Smooth muscle cell of the coronary artery (primary cell): ENCODE data around the gene BTBD9. TPM values are rescaled to one million over a fixed set of nuclear protein-coding genes. Genes with fewer than 3 reads are reported as not detected.

Experiments
- total RNA-seq: library from RNA; depleted of rRNA; stranded (reverse); fragments of >200 nt; gene quantifications from 2 replicates; pipeline ENCODE4 v1.2.3, GENCODE V29; 2014; ENCODE audit warnings: low replicate concordance

BTBD9 gene
- 5.7 and 12.2 TPM in 2 replicates for total RNA-seq

DNA sequence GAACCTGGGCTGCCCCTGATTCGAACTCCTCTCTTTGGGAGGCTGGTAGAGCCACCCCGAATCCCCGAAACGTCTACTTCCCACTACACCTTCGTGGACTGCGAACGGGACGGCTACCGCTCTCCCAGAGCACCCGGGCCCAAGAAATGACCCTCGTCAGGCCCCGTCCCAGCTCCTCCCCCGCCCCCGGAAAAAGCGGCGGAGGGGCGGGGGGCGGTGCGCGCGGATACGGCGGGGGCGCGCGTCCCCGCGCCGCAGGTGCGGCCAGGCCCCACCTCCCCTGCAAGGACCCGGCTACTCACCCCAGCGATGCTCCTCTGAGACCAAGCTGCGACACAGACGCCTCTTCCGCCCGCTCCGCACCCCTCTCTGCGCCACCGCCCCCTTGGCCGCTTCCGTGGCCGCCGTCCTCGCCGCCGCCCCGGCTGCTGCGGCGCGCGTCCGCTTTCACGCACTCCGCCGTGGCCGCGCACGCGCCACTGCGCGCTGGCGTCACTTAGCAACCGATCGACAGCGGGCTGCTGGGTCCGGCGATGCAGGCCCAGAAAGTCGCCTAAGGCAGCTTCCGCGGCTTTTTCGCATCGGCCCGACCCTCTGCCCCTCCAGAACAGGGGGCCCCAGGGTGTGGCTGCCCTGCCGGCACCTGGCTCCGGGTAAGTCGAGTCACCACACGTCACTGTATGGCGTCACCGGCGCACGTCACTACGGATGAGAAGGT is at the start of gene BTBD9:
TSS of gene BTBD9 (minus strand) at position 432 of the 718 bp plus-strand sequence.

Other genes starting within 250 kb of the BTBD9 start
- 38.8 and 103 TPM in 2 replicates for gene GLO1, start 63.2 kb upstream of the BTBD9 start, total RNA-seq
- gene DNAH8, start 75.4 kb upstream of the BTBD9 start, total RNA-seq, result not detected in 2 replicates